ENCODE data around the gene CFAP107.
"Not testable (repeated sequence)": the region's sequence is repeated elsewhere in the genome, so short reads cannot be mapped to it uniquely, and the experiment has no call there.

DNA sequence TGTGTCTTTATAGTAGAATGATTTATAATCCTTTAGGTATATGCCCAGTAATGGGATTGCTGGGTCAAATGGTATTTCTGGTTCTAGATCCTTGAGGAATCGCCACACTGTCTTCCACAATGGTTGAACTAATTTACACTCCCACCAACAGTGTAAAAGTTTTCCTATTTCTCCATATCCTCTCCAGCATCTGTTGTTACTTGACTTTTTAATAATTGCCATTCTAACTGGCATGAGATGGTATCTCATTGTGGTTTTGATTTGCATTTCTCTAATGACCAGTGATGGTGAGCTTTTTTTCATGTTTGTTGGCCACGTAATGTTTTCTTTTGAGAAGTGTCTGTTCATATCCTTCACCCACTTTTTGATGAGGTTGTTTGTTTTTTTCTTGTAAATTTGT, 14.9 kb upstream of the CFAP107 start:
- TF ChIP-seq, protein P1, sequence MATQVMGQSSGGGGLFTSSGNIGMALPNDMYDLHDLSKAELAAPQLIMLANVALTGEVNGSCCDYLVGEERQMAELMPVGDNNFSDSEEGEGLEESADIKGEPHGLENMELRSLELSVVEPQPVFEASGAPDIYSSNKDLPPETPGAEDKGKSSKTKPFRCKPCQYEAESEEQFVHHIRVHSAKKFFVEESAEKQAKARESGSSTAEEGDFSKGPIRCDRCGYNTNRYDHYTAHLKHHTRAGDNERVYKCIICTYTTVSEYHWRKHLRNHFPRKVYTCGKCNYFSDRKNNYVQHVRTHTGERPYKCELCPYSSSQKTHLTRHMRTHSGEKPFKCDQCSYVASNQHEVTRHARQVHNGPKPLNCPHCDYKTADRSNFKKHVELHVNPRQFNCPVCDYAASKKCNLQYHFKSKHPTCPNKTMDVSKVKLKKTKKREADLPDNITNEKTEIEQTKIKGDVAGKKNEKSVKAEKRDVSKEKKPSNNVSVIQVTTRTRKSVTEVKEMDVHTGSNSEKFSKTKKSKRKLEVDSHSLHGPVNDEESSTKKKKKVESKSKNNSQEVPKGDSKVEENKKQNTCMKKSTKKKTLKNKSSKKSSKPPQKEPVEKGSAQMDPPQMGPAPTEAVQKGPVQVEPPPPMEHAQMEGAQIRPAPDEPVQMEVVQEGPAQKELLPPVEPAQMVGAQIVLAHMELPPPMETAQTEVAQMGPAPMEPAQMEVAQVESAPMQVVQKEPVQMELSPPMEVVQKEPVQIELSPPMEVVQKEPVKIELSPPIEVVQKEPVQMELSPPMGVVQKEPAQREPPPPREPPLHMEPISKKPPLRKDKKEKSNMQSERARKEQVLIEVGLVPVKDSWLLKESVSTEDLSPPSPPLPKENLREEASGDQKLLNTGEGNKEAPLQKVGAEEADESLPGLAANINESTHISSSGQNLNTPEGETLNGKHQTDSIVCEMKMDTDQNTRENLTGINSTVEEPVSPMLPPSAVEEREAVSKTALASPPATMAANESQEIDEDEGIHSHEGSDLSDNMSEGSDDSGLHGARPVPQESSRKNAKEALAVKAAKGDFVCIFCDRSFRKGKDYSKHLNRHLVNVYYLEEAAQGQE (IDR thresholded peaks at IDR 0.05; ENCODE audit: insufficient read depth in 1 of 2, low read depth in 2 of 2, low read length in 1 of 2) = not testable (repeated sequence)
- TF ChIP-seq, protein P2, sequence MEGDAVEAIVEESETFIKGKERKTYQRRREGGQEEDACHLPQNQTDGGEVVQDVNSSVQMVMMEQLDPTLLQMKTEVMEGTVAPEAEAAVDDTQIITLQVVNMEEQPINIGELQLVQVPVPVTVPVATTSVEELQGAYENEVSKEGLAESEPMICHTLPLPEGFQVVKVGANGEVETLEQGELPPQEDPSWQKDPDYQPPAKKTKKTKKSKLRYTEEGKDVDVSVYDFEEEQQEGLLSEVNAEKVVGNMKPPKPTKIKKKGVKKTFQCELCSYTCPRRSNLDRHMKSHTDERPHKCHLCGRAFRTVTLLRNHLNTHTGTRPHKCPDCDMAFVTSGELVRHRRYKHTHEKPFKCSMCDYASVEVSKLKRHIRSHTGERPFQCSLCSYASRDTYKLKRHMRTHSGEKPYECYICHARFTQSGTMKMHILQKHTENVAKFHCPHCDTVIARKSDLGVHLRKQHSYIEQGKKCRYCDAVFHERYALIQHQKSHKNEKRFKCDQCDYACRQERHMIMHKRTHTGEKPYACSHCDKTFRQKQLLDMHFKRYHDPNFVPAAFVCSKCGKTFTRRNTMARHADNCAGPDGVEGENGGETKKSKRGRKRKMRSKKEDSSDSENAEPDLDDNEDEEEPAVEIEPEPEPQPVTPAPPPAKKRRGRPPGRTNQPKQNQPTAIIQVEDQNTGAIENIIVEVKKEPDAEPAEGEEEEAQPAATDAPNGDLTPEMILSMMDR (IDR thresholded peaks at IDR 0.05) = not testable (repeated sequence)
- TF ChIP-seq POLR2AphosphoS5 (IDR thresholded peaks at IDR 0.05; ENCODE audit: low read depth, low read length); TCF7L2 (IDR thresholded peaks at IDR 0.05; ENCODE audit: low read depth, low read length); SIN3A (IDR thresholded peaks at IDR 0.05; ENCODE audit: borderline replicate concordance, insufficient read depth, low read depth, low read length): not testable (repeated sequence)

All from Panc1 (cell line).